Measurements from ENCODE around the gene DYNLT2B.

GRCh38 chr3:196332168-196332567 lies 14.1 kb upstream of the DYNLT2B start:
- TF ChIP-seq CTCF (optimal IDR thresholded peaks at IDR 0.05 in 1 of 3, IDR thresholded peaks at IDR 0.05 in 1 of 3, conservative IDR thresholded peaks at IDR 0.05 in 1 of 3; ENCODE audit: extremely low read depth in 1 of 3, insufficient read depth in 2 of 3, low read length in 3 of 3) (no peak), EZH2 (IDR thresholded peaks at IDR 0.05; ENCODE audit: low read length) (no peak)

All from keratinocyte (primary cell).